GM12878 (cell line): ENCODE measurements around the gene RAP1GAP. TPM values are rescaled to one million over a fixed set of nuclear protein-coding genes. Genes with fewer than 3 reads are reported as not detected.

ENCODE experiments used
- ATAC-seq: fragments of 200-7000 bp; cut with Tn5 transposase; 3 replicates; pipeline ENCODE4 v1.9.1; 2020; ENCODE audit warnings: mild to moderate bottlenecking, moderate library complexity
- BruUV-seq: library from RNA; stranded (reverse); fragments of 400-500 nt; replicated peaks from 2 replicates; lab custom pipeline; 2021; lab: Mats Ljungman, UMichigan
- CTCF ChIA-PET: fragments of 300-600 bp; sonication (Branson Sonifier 250); formaldehyde crosslinking; extraction: SDS; loops from one replicate; lab custom pipeline; 2021; ENCODE audit warnings: inconsistent platforms; lab: Yijun Ruan, JAX
- POLR2A ChIA-PET: fragments of 350-600 bp; formaldehyde crosslinking; extraction: SDS; loops from one replicate; lab custom pipeline; 2021; ENCODE audit warnings: inconsistent platforms; lab: Charles Lee
- RAD21 ChIA-PET: fragments of 300-600 bp; sonication (Branson Sonifier 250); formaldehyde crosslinking; loops from one replicate; lab custom pipeline; 2023; ENCODE audit warnings: antibody characterized with exemption; ENCODE audit not compliant: unreplicated experiment; lab: Charles Lee
- SMC1A ChIA-PET: fragments of 300-600 bp; sonication (Branson Sonifier 250); formaldehyde crosslinking; loops from one replicate; lab custom pipeline; 2023; ENCODE audit not compliant: unreplicated experiment, uncharacterized antibody; lab: Charles Lee
- DNase-seq: peaks from one replicate; pipeline ENCODE4 v3.0.0-alpha.2; 2011; ENCODE audit warnings: low read depth, low spot score
- FAIRE-seq: peaks from 3 replicates; lab custom pipeline; 2011; peaks lifted over from hg19 to GRCh38; lab: Jason Lieb, UNC
- H2AFZ ChIP-seq: 2 replicates; pipeline ENCODE4 v1.6.0; 2011; ENCODE audit warnings: low read depth, low read length, control low read depth; ENCODE audit not compliant: control insufficient read depth
- H3K27ac ChIP-seq: 2 replicates; pipeline ENCODE4 v1.5.1; 2011; ENCODE audit warnings: control low read depth; ENCODE audit not compliant: control insufficient read depth, insufficient read depth
- H3K27me3 ChIP-seq, 2 experiments: replicated peaks in 1 of 2; 2 replicates each; pipeline versions ENCODE4 v1.6.0 to v1.6.1; 2011; ENCODE audit warnings: low read length in 1 of 2; ENCODE audit not compliant: control insufficient read depth in 2 of 2, insufficient read depth in 2 of 2
- H3K36me3 ChIP-seq, 2 experiments: 2 replicates each; pipeline ENCODE4 v1.5.1; 2011; ENCODE audit warnings: low read length in 1 of 2; ENCODE audit not compliant: control insufficient read depth in 2 of 2, insufficient read depth in 2 of 2
- H3K4me1 ChIP-seq: 2 replicates; pipeline ENCODE4 v1.6.1; 2011; ENCODE audit warnings: mild to moderate bottlenecking, low read length, moderate library complexity, mixed read lengths; ENCODE audit not compliant: control insufficient read depth, insufficient read depth
- H3K4me2 ChIP-seq: 2 replicates; pipeline ENCODE4 v1.6.0; 2011; ENCODE audit warnings: control low read depth; ENCODE audit not compliant: control insufficient read depth, insufficient read depth
- H3K4me3 ChIP-seq: fragments of 200-600 bp; sonication (generic); 2 replicates; pipeline ENCODE4 v1.5.1; 2016
- H3K79me2 ChIP-seq: 2 replicates; pipeline ENCODE4 v1.6.0; 2011; ENCODE audit warnings: low read length; ENCODE audit not compliant: control insufficient read depth, insufficient read depth
- H3K9ac ChIP-seq: 2 replicates; pipeline ENCODE4 v1.8.0; 2011; ENCODE audit warnings: low read length, control low read depth, mixed read lengths; ENCODE audit not compliant: control insufficient read depth, insufficient read depth
- H3K9me3 ChIP-seq: replicated peaks from 3 replicates; pipeline ENCODE4 v1.5.1; 2011; ENCODE audit warnings: mild to moderate bottlenecking, low read length; ENCODE audit not compliant: control insufficient read depth, insufficient read depth
- H4K20me1 ChIP-seq: 2 replicates; pipeline ENCODE4 v1.6.0; 2011; ENCODE audit not compliant: control insufficient read depth, insufficient read depth
- CHD4 ChIP-seq: fragments of 200-600 bp; sonication (generic); IDR thresholded peaks from 2 replicates; pipeline ENCODE4 v1.6.1; 2016; ENCODE audit warnings: mild to moderate bottlenecking
- CREB1 ChIP-seq: IDR thresholded peaks from 2 replicates; pipeline ENCODE4 v1.6.1; 2012; ENCODE audit warnings: low read depth, mild to moderate bottlenecking, inconsistent platforms
- IRF4 ChIP-seq: IDR thresholded peaks from 2 replicates; pipeline ENCODE4 v1.6.1; 2011; ENCODE audit warnings: low read depth, low read length
- JUNB ChIP-seq: IDR thresholded peaks from 2 replicates; pipeline ENCODE4 v1.6.1; 2016; ENCODE audit warnings: antibody characterized with exemption, mild to moderate bottlenecking
- MAX ChIP-seq: IDR thresholded peaks from 2 replicates; pipeline ENCODE4 v1.6.1; 2012; ENCODE audit warnings: low read depth, low read length, improper control_type of control experiment
- NFYB ChIP-seq: IDR thresholded peaks from 2 replicates; pipeline ENCODE4 v1.6.1; 2011; ENCODE audit warnings: low read depth, mild to moderate bottlenecking, low read length, improper control_type of control experiment, moderate library complexity; ENCODE audit not compliant: insufficient read depth
- POLR2AphosphoS5 ChIP-seq: IDR thresholded peaks from 2 replicates; pipeline ENCODE4 v1.6.1; 2011; ENCODE audit warnings: mild to moderate bottlenecking, low read length, inconsistent platforms
- SP1 ChIP-seq: IDR thresholded peaks from one replicate; pipeline ENCODE4 v1.6.1; 2011; ENCODE audit warnings: low read depth, low read length
- STAT3 ChIP-seq: IDR thresholded peaks from 2 replicates; pipeline ENCODE4 v1.6.1; 2011; ENCODE audit warnings: low read depth, low read length, improper control_type of control experiment
- TBL1XR1 ChIP-seq: IDR thresholded peaks from 2 replicates; pipeline ENCODE4 v1.6.1; 2012; ENCODE audit warnings: low read depth, low read length, improper control_type of control experiment
- TCF12 ChIP-seq: IDR thresholded peaks from 2 replicates; pipeline ENCODE4 v1.6.1; 2011; ENCODE audit warnings: low read depth, mild to moderate bottlenecking, low read length
- WRNIP1 ChIP-seq: IDR thresholded peaks from 2 replicates; pipeline ENCODE4 v1.6.1; 2011; ENCODE audit warnings: low read depth, low read length, improper control_type of control experiment, borderline replicate concordance
- ZSCAN29 ChIP-seq: fragments of 450-650 bp; IDR thresholded peaks from 2 replicates; pipeline ENCODE4 v1.6.1; 2017; ENCODE audit warnings: mild to moderate bottlenecking, moderate library complexity
- WGBS: methylation state at CpG from one replicate; pipeline ENCODE4 v1.1.6; 2016; ENCODE audit warnings: low lambda C conversion rate; ENCODE audit not compliant: insufficient replicate concordance, insufficient coverage; ENCODE audit errors: missing lambda C conversion rate; 5-methylcytosine and 5-hydroxymethylcytosine counted together
- in situ Hi-C: fragments of 300-500 bp; cut with MboI; formaldehyde crosslinking; loops from 9 replicates; pipeline ENCODE4 v1.14.3; 2018; ENCODE audit warnings: mixed read lengths
- intact Hi-C: fragments of 100-400 bp; cut with micrococcal nuclease; formaldehyde crosslinking; loops from one replicate; pipeline ENCODE4 v1.14.2; 2022; ENCODE audit not compliant: unreplicated experiment
- polyA plus RNA-seq, 11 experiments: library from polyadenylated mRNA; depleted of rRNA in 4 of 11; unstranded in 6 of 11; stranded (reverse) in 5 of 11; fragments of >200 nt; fragmentation: Nextera tagmentation in 4 of 11; fragmentation: Illumina TruSeq in 1 of 11; extraction: Ambion mirVana in 4 of 11; extraction: Trizol in 1 of 11; gene quantifications; 1 replicate in 1 of 11; 2 replicates in 10 of 11; pipeline versions ENCODE4 v1.2.1 to v1.2.3, GENCODE V29; 2011 to 2016; ENCODE audit warnings: inconsistent platforms in 2 of 11, missing spikeins in 2 of 11, low read depth in 1 of 11
- total RNA-seq, 4 experiments: library from RNA; depleted of rRNA in 3 of 4; stranded (reverse); fragments of >200 nt in 3 of 4; fragmentation: Illumina TruSeq in 1 of 4; extraction: Trizol in 1 of 4; gene quantifications; 2 replicates each; pipeline versions ENCODE4 v1.2.1 to v1.2.3, GENCODE V29; 2013 to 2021
- TF ChIP-seq, protein P1 (sequence below): IDR thresholded peaks from 2 replicates; pipeline ENCODE4 v1.6.1; 2012; ENCODE audit warnings: mild to moderate bottlenecking, low read depth, low read length
- TF ChIP-seq, protein P2 (sequence below): fragments of 450-650 bp; IDR thresholded peaks from 2 replicates; pipeline ENCODE4 v1.6.1; 2017; ENCODE audit warnings: antibody characterized with exemption, mild to moderate bottlenecking, moderate library complexity
- TF ChIP-seq, protein P3 (sequence below): fragments of 450-650 bp; IDR thresholded peaks from 2 replicates; pipeline ENCODE4 v1.6.1; 2017; ENCODE audit warnings: mild to moderate bottlenecking, moderate library complexity

Gene RAP1GAP
- total and polyA plus RNA-seq, 10 of the 15 experiments (the other 5 are each of a cell fraction or from before 2014, with no cell fraction given): 0.04 to 0.96 (median 0.09) TPM; not detected in 3

GRCh38 chr1:21563971-21564370, 105.2 kb downstream of the RAP1GAP start:
- H3K4me1 ChIP-seq: no peaks in the 10 kb centered on the region
- in situ Hi-C loops (no loop called here), intact Hi-C loops (no loop called here)
- ChIA-PET CTCF (no interaction called here), POLR2A (no interaction called here), RAD21 (no interaction called here), SMC1A (no interaction called here)
- H2AFZ ChIP-seq: no peak overlapping the region
- H3K4me3 ChIP-seq: no peak overlapping the region
- BruUV-seq: no TSS peak
- no peak for ATAC-seq
- DNase-seq: no peak
- no peaks in the 10 kb centered on the region for H3K9me3 ChIP-seq
- H3K9ac ChIP-seq: no peak overlapping the region
- H3K36me3 ChIP-seq: no peaks in the 10 kb centered on the region
- H3K27ac ChIP-seq: no peak overlapping the region
- no peaks in the 10 kb centered on the region for H4K20me1 ChIP-seq
- no peak overlapping the region for H3K4me2 ChIP-seq
- no peaks in the 10 kb centered on the region; a peak in 1 of 4 replicates for H3K27me3 ChIP-seq
- no peaks in the 10 kb centered on the region for H3K79me2 ChIP-seq
- no peak for FAIRE-seq
- 32% methylated on average over 13 of the region's 17 CpGs for WGBS
- no peak for TF ChIP-seq STAT3
- no peak for TF ChIP-seq POLR2AphosphoS5
- TF ChIP-seq ZSCAN29: no peak
- no peak for TF ChIP-seq WRNIP1
- no peak for TF ChIP-seq TBL1XR1
- TF ChIP-seq MAX: no peak
- TF ChIP-seq, protein P1, sequence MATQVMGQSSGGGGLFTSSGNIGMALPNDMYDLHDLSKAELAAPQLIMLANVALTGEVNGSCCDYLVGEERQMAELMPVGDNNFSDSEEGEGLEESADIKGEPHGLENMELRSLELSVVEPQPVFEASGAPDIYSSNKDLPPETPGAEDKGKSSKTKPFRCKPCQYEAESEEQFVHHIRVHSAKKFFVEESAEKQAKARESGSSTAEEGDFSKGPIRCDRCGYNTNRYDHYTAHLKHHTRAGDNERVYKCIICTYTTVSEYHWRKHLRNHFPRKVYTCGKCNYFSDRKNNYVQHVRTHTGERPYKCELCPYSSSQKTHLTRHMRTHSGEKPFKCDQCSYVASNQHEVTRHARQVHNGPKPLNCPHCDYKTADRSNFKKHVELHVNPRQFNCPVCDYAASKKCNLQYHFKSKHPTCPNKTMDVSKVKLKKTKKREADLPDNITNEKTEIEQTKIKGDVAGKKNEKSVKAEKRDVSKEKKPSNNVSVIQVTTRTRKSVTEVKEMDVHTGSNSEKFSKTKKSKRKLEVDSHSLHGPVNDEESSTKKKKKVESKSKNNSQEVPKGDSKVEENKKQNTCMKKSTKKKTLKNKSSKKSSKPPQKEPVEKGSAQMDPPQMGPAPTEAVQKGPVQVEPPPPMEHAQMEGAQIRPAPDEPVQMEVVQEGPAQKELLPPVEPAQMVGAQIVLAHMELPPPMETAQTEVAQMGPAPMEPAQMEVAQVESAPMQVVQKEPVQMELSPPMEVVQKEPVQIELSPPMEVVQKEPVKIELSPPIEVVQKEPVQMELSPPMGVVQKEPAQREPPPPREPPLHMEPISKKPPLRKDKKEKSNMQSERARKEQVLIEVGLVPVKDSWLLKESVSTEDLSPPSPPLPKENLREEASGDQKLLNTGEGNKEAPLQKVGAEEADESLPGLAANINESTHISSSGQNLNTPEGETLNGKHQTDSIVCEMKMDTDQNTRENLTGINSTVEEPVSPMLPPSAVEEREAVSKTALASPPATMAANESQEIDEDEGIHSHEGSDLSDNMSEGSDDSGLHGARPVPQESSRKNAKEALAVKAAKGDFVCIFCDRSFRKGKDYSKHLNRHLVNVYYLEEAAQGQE: no peak
- TF ChIP-seq IRF4: no peak
- TF ChIP-seq, protein P2, sequence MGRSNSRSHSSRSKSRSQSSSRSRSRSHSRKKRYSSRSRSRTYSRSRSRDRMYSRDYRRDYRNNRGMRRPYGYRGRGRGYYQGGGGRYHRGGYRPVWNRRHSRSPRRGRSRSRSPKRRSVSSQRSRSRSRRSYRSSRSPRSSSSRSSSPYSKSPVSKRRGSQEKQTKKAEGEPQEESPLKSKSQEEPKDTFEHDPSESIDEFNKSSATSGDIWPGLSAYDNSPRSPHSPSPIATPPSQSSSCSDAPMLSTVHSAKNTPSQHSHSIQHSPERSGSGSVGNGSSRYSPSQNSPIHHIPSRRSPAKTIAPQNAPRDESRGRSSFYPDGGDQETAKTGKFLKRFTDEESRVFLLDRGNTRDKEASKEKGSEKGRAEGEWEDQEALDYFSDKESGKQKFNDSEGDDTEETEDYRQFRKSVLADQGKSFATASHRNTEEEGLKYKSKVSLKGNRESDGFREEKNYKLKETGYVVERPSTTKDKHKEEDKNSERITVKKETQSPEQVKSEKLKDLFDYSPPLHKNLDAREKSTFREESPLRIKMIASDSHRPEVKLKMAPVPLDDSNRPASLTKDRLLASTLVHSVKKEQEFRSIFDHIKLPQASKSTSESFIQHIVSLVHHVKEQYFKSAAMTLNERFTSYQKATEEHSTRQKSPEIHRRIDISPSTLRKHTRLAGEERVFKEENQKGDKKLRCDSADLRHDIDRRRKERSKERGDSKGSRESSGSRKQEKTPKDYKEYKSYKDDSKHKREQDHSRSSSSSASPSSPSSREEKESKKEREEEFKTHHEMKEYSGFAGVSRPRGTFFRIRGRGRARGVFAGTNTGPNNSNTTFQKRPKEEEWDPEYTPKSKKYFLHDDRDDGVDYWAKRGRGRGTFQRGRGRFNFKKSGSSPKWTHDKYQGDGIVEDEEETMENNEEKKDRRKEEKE: no peak
- no peak for TF ChIP-seq TCF12
- TF ChIP-seq CREB1: no peak
- TF ChIP-seq NFYB: no peak
- no peak for TF ChIP-seq JUNB
- TF ChIP-seq, protein P3, sequence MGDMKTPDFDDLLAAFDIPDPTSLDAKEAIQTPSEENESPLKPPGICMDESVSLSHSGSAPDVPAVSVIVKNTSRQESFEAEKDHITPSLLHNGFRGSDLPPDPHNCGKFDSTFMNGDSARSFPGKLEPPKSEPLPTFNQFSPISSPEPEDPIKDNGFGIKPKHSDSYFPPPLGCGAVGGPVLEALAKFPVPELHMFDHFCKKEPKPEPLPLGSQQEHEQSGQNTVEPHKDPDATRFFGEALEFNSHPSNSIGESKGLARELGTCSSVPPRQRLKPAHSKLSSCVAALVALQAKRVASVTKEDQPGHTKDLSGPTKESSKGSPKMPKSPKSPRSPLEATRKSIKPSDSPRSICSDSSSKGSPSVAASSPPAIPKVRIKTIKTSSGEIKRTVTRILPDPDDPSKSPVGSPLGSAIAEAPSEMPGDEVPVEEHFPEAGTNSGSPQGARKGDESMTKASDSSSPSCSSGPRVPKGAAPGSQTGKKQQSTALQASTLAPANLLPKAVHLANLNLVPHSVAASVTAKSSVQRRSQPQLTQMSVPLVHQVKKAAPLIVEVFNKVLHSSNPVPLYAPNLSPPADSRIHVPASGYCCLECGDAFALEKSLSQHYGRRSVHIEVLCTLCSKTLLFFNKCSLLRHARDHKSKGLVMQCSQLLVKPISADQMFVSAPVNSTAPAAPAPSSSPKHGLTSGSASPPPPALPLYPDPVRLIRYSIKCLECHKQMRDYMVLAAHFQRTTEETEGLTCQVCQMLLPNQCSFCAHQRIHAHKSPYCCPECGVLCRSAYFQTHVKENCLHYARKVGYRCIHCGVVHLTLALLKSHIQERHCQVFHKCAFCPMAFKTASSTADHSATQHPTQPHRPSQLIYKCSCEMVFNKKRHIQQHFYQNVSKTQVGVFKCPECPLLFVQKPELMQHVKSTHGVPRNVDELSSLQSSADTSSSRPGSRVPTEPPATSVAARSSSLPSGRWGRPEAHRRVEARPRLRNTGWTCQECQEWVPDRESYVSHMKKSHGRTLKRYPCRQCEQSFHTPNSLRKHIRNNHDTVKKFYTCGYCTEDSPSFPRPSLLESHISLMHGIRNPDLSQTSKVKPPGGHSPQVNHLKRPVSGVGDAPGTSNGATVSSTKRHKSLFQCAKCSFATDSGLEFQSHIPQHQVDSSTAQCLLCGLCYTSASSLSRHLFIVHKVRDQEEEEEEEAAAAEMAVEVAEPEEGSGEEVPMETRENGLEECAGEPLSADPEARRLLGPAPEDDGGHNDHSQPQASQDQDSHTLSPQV: no peak
- no peak for TF ChIP-seq SP1
- no peak for TF ChIP-seq CHD4
